Measurements from ENCODE around the gene NCKAP5.
A peak's percentile ranks its signal among the peaks of the same experiment; 100 is the strongest.
"Not testable (repeated sequence)": the region's sequence is repeated elsewhere in the genome, so short reads cannot be mapped to it uniquely, and the experiment has no call there.

The NCKAP5 gene

DNA sequence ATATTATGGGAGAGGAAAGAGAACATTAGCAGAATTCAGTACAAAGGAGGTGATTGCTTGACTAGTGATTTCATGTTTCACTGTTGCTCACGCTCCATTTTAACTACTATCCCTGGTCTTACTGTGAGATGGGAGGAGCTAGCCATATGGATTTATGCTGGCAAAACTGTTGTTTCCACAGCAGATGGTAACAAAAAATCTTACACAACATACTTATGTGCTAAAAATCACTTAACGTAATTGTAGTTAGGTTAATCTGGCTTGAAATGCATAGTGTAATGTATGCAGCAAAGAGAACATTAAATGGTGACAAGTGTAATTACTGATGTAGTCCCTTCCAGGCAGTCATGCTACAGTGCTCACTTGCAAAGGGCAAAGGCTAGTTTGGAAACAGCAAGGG is 742.7 kb downstream of the NCKAP5 start:
- no peak for DNase-seq

DNA sequence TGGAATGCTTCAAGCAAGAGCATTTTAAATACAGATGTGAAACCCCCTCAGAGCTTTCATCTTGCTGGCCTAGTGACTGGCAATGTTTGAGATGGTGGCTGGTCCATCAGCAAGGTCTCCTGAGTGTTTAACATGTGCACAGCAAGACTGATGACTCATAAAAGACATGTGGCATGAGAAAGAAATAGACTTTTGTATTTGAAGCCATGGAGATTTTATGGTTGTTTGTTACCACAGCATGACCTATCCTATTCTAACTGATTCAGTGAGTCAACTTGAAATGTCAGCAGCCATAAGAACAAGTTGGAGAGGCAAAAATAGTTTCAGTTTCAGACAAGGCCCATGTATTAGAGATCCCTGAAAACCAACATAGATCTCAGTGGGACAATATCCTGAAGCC is 743.5 kb downstream of the NCKAP5 start:
- no peak for DNase-seq

DNA sequence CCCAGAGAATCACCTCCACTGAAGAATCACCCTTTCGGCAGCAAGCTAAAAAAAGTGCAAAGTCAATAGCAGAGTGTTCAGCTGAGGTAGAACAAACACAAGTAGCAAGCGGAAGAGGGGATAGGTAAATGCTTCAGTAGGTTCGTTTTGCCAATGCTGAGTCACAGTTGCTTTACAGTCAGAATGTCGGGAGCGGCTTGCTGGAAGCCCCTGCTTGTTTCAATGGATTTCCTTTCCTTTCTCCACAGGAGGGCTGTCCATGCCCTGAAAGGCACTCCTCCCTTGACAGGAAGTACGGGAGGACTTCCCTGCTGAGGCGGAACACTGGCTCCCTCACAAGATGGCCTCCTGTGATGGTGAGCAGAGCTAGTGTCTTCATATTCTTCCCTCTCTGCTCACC is 752.0 kb downstream of the NCKAP5 start:
- DNase-seq = no peak

DNA sequence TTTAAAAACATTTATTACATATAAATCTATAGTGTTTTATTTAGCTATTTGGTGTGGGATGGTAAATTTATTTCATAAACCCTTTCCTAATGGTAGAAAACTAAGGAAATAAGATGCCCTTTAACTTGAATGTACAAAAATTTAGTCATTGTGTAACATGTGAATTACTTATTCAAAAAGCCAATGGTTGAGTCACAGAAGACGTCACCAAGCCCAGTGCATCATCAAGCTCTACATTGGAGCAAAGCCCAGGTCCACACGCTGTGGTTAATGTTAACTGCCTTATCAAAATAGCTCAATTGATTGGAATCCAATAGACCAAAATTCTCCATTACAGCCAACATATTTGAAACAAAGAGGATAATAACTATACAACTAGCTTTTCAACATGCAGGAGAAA is 752.7 kb downstream of the NCKAP5 start:
- peak in 1 of 51 donors; percentile 1 for DNase-seq

DNA sequence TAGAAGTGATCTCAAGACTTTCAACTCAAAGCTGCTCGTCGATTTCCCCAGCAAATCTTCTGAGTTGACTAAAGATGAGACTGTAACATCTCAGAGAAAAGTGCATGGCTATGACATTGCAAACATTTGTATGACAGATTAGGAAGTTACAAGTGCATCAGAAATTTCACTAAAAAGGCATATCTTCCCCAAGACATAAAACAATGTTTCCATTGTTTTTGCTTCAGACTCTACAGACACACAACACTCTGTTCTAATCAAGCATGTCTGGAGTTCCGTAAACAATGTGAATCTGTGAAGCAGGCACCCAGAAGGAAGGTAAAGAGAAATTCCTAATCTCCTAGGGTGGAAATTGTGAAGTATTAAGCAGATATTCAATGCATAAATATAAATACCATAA is 753.6 kb downstream of the NCKAP5 start:
- no peak for DNase-seq

DNA sequence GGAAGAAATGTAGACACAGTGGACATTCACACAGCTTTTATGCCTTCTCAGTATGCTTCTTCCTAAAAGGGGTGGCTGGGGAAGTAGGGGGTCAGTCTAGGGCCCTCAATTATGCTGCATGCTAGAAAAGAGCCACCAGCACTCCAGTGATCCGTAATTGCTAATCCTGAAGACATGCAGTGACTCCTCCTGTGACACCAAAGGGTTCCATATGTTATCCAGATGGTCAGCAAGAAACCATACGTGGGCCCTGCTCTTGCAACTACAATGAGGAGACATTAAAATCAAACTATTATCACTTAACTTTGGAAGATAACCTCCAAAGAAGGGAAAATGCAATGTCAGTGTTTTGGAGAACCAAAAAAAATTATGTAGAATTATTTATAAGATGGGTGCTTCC is 754.8 kb downstream of the NCKAP5 start:
- no peak for DNase-seq

DNA sequence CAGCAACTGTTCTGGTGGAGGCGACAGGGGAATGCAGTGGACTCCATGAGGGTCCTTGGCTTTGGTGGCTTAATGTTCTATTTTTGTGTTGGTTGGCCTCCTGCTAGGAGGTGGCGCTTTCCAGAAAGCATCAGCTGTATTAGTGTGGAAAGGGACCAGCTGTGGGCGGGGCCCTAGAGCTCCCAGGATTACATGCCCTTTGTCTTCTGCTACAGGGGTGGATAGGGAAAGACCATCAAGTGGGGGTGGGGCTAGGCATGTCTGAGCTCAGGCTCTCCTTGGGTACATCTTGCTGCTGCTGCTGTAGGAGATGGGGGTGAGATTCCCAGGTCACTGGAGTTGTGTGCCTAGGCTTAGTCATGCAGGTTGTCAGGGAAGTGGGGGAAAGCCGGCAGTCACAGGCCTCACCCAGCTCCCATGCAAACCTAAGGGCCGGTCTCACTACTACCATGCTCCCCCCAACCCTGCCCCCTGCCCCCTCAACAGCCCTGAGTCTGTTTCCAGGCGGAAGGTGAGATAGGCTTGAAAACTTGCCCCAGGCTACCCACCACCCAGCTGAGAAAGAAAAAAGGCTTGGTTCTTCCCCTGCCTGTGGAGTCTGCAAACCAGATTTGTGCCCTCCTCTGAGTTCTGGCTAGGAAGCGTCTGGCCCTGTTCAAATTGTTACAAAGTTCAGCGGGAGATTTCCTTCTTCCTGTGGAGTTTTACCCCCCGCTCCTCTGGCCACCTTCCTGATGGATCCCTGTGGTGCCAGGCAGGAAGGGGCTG is 756.9 kb downstream of the NCKAP5 start:
- no peak for DNase-seq

DNA sequence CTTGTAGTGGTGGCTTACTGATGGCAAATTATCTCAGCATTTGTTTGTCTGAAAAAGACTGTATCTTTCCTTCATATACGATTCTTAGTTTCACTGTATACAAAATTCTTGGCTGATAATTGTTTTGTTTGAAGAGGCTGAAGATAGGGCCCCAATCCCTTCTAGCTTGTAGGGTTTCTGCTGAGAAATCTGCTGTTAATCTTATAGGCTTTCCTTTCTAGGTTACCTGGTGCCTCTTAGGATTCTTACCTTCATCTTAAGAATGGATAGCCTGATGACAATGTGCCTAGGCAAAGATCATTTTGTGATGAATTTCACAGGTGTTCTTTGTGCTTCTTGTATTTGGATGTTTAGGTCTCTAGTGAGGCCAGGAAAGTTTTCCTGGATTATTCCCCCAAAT is 758.3 kb downstream of the NCKAP5 start:
- DNase-seq = not testable (repeated sequence)

DNA sequence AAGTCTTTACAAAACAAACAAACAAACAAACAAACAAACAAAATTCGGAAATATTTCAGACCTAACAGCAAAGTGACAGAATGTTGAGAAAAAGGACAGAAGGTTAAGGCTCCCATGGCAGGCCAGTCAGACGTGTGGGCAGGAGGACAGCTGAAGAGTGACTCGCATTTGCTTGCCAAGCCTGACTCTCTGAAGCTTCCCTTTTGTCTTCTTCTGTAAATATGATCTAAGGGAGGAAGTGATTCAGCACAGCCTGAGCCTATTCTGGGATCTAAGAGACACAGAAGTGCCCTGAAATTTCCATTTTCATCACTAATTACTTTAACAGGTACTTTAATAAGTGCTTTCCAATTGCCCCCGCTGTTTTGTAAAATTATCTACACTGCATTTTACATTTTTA is 764.2 kb downstream of the NCKAP5 start:
- DNase-seq = peak in 25 of 51 donors; percentile 1 to 45 (median 20)

DNA sequence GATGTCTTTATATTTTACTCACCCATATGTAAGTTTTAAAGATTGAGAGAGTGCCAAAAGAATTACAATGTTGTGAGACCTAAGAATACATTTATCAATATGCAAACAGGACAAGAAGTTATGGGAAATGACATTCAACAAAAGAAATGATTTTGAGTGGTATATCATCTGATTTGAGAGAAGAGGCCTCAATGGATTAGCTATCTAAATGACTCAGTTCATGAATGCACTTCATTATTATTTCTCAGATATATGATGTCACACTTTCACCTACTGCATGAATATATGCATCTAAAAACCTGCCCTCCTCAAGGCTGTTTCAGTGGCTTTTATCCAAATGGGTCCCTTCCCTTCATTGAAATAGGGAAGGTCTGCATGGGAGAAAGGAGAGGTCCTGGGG is 769.9 kb downstream of the NCKAP5 start:
- no peak for DNase-seq

DNA sequence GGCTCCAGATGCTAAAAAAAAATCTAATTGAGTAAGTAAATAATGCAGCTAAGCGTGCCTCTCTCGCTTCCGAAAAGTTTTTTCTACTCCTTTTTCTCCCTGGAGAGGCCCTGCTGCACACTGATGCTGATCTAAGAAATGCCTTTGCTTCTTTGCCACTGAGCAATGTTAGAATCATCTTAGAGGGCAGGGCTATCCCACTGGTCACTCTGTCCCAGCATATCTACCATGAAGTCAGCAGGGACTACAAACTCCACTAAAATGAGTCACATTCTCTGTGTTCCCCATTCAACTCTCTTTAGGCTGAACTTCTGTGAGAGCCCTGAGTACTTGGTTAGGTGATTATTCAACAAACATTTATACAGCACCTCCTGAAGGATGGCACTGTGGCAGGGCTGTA is 770.7 kb downstream of the NCKAP5 start:
- no peak for DNase-seq

DNA sequence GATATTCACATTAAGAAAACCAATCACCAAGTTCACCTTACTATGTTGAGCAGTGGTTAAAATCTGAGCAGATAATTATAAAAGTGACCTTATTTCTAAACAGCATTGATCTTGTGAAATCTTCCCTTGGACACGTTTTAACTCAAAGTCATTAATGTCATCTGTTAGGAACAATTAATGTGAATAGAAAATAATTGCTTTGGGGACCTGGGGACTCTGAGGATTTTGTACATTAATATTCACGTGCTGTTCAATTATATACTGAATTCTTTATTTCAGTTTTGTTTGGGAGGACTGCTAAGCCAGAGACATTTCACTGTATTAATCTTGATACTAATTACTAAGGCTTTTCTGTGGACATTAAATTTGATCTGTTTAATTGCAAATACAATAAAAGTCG is 771.2 kb downstream of the NCKAP5 start:
- DNase-seq = no peak

DNA sequence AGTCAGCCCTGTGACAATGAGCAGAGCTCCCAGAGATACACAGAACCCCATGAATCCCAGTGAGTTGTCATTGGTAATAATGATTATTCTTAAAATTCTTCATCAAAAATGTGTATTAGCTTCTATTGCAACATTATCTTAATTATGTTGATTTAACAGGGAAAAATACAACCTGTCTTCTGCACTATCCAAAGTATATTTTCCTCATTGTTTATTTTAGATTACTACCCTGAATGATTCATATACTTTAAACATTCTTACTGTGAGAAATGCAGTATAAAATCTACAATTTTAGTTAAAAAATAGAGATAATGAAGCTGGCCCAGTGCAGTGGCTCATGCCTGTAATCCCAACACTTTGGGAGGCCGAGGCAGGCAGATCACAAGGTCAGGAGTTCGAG is 773.0 kb downstream of the NCKAP5 start:
- DNase-seq = no peak

DNA sequence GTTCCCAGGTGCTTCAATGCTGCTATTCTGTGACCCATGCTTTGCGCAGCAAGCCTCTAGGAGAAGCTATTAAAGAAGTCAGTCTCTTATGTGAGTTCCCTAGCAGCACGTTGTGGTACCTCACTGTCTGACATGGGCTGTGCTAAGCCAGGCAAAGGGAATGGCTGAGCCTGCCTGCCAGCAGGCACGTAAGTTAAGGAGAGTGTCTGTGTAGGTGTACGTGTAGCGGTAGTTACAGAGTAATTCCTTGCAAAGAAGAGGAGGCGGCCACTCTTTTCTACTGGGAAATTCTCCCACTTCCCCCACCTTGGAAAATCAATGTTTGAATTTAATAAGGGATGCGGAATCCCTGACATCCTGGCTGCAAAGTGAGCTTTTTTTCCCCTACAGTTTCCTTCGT is 774.7 kb downstream of the NCKAP5 start:
- no peak for DNase-seq

DNA sequence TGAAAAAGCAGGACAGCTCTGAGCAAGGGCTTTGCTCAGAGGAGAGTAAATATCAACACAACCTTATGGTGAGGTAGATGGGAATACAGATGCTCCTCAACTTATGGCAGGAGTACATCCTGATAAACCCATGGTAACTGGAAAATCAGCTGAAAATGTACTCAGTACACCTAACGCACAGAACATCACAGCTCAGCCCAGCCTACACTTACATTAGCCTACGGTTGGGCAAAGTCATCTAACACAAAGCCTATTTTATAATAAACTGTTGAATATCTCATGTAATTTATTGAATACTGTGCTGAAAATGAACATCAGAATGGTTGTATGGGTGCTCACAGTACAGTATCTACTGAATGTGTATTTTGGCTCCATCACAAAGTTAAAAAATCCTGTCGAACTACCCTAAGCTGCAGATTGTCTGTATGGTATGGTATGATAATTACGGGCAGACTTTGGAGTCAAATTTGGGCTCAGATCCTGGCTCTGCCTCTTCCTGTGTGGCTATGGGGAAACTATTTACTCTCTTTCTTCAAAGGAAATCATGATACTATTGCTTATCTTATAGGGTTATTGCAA is 778.0 kb downstream of the NCKAP5 start:
- DNase-seq = no peak

DNA sequence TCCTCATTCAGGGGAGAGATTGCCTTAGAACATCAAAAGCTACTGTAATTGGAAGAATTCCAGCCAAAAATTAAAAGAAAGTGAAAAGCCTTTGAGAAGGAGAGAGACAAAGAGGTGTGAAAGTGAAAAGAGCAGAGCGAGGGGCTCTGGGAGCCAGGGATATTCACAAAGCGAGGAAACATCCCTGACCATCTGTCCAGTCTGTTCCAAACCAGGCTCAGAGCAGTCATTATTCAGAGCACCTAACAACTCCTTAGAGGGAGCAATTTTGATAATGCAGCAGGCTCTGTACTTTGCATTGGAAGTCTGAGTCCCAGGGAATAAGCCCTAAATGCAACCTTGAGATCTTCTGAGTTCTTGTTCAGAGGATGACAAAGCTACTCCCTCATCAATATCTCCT is 779.2 kb downstream of the NCKAP5 start:
- no peak for DNase-seq

DNA sequence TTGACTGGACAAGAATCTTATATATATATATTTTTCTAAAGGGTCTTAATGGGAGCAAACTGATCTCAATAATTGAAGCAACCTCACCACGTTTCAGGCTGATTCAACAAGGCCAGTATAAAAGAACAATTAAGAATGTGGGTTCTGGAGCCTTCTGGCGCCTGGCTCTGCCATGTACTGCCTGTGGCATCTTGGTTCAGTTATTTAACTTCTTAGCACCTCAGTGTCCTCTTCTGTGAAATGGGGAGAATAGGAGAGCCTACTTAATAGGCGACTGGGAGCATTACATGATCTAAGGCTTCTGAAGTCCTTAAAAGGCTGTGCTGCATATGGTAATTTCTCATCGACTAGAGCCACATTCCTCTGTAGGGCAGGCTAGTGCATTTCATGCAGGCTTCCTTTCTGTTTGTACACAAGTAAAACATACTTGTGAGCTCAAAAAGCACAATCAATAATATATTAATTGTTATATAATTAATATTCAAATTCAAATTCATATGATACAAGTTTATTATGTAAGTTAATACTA is 779.9 kb downstream of the NCKAP5 start:
- no peak for DNase-seq

DNA sequence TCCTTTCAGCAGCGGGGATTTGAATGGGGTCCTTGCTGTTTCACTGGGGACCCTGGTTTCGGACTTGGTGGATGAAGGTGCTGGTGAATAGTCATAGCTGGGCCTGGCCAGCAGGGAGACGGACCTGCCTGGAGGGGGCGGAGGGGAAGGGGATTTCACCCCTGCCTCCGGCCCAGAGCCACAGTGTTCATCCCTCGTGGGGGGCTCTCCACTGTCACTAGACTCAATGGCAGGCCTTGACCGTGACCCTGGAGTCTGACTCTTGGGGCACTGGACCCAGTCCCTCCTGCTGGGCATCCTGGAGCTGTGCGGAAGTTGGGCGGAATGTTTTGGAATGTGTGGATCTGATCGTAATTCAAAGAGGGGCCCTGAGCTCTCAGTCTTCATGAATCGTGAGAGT is 784.4 kb downstream of the NCKAP5 start:
- no peak for DNase-seq

DNA sequence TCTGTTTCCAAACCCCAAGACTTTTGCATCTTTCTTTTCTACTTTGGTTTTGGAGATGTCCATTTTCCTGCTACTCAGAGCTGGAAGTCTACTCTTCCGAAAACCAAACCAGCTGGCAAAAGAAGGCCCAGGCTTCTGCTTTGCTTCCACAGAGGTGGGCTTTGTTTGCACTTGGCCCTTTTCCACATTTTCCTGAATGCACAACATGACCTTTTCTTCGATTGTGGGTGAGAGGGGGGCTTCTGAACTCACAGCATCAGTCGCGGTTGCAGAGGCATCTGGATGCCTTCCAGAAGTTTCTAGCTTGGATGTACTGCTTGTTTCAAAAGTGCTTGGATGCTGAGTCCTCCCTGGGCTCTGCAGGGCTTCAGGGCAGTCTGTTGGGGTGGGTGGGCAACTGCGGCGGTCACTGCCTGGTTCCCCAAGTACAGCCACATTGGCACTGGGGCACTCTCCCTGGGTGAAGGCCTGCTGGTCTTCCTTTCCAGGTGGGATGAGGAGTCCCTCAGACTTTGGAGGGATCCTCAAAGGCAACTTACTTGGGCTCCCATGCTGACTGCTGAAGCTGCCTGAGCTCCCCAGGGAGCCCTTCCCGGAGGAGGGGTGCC is 786.0 kb downstream of the NCKAP5 start:
- DNase-seq = peak in 16 of 51 donors; percentile 2 to 41 (median 10)

DNA sequence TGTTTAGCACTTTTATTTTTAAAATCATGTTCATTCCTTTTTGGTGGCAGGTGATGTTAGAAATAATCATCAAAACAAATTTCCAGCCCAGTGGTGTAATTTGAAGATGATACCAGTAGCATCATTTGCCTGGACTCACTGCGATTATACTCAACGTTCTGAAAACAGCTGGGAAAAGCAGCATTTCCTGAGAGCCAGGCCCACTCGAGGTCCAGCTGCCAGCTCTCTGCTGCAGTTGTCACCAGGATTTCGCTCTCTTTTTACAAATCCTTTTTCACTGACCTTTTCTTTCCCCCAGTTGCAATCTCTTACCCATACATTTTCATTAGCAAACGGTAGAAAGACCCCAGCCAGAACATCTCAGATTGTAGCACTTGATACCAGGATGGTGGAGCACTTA is 787.6 kb downstream of the NCKAP5 start:
- no peak for DNase-seq

DNA sequence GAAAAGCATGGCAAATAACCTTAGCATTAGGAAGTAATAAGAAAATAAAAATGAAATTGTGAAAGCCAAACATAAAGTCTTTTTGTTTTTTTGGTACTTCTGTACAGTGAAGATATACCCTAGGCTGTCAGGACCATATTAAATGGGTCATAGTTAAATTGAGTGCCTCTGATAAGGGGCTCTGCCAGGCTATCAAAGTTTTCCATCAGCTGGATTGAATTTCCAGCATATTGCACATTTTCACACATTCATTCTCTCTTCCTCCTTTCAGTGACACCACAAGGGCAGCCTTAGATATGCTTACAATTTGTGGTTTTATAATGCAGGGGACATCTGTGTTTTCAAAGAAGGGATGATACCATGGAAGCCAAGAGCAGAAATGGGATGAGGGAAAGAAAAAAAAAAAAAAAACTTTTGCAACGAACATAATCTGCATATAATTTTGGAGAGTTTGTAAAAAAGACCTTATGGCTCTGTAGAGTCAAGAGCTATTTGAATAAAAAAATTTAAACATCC is 789.0 kb downstream of the NCKAP5 start:
- DNase-seq = no peak

DNA sequence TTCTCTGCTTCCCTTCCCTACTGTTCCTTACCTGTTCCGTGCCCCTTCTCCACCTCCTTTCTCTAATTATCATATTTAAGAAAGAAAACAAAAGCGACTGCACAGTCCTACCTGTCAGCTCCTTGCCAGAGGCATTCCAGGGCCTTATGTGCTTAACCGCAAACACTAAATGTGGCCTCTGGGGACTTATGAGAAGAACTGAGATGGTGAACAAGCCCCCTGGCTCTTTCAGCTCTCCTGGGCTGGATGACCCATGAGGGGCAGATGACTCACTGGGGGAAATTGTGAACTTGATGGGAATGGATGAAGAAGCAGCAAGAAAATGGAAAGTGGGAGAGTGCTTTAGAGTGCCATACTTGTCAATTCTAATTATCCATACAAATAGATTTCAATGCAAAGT is 792.0 kb downstream of the NCKAP5 start:
- DNase-seq = no peak

DNA sequence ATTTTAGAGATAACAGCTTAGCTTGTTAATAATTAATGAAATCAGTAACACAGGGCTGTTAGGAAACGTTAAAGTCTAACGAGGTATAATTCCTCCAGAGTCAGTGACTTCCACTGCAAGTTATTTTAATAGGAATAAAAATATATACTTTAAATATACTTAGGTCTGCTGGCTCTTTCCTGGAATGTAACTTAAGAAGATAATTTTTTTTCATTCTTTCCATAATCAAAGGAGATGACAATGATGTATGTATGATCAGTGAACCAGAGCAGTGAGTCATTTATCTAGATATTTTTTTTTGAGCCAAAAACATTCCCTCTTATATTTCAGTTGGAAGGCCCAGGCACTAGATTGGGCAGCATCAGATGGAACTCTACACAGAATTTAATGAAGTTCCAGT is 794.1 kb downstream of the NCKAP5 start:
- DNase-seq = no peak

Measured in hypothalamus (tissue), 51 donors.